GM12878 (cell line): Measurements from ENCODE around the gene KRTAP10-1.

ENCODE experiments used
- CTCF ChIP-seq, 3 experiments: IDR thresholded peaks in 2 of 3; conservative IDR thresholded peaks in 1 of 3; 2 replicates each; pipeline ENCODE4 v1.5.1; 2011; ENCODE audit warnings: low read depth in 3 of 3, low read length in 3 of 3, mild to moderate bottlenecking in 3 of 3, control low read depth in 2 of 3, moderate library complexity in 2 of 3, inconsistent platforms in 1 of 3, mixed read lengths in 1 of 3; ENCODE audit not compliant: control insufficient read depth in 2 of 3, insufficient read depth in 1 of 3; ENCODE audit errors: extremely low read depth in 1 of 3
- IRF3 ChIP-seq: fragments of 450-650 bp; IDR thresholded peaks from 2 replicates; pipeline ENCODE4 v1.6.1; 2014; ENCODE audit warnings: mild to moderate bottlenecking
- MEF2B ChIP-seq: fragments of 450-650 bp; IDR thresholded peaks from 2 replicates; pipeline ENCODE4 v1.6.1; 2018; ENCODE audit warnings: mild to moderate bottlenecking, moderate library complexity; ENCODE audit not compliant: partially characterized antibody, poor library complexity, severe bottlenecking
- POLR2A ChIP-seq: IDR thresholded peaks from 2 replicates; pipeline ENCODE4 v1.6.1; 2011; ENCODE audit warnings: low read depth, mild to moderate bottlenecking, low read length
- POLR2AphosphoS5 ChIP-seq: IDR thresholded peaks from 2 replicates; pipeline ENCODE4 v1.6.1; 2011; ENCODE audit warnings: mild to moderate bottlenecking, low read length, inconsistent platforms
- SMAD5 ChIP-seq: IDR thresholded peaks from 2 replicates; pipeline ENCODE4 v1.6.1; 2016; ENCODE audit warnings: antibody characterized with exemption, low read depth
- SMC3 ChIP-seq: IDR thresholded peaks from 2 replicates; pipeline ENCODE4 v1.6.1; 2011; ENCODE audit warnings: low read length, improper control_type of control experiment, borderline replicate concordance
- TAF1 ChIP-seq: IDR thresholded peaks from 2 replicates; pipeline ENCODE4 v1.6.1; 2011; ENCODE audit warnings: mild to moderate bottlenecking, low read depth, low read length, borderline replicate concordance
- TARDBP ChIP-seq: IDR thresholded peaks from 2 replicates; pipeline ENCODE4 v1.6.1; 2016; ENCODE audit warnings: borderline replicate concordance
- TCF7 ChIP-seq: IDR thresholded peaks from 2 replicates; pipeline ENCODE4 v1.6.1; 2014; ENCODE audit warnings: antibody characterized with exemption, borderline replicate concordance
- ZNF274 ChIP-seq: IDR thresholded peaks from one replicate; pipeline ENCODE4 v1.8.0; 2011; ENCODE audit not compliant: insufficient read length, insufficient read depth
- TF ChIP-seq, protein P1 (sequence below): IDR thresholded peaks from 2 replicates; pipeline ENCODE4 v1.6.1; 2012; ENCODE audit warnings: low read depth, low read length, improper control_type of control experiment

GRCh38 chr21:44576025-44576420 is 36.0 kb upstream of the KRTAP10-1 start:
- TF ChIP-seq ZNF274: no peak
- no peak for TF ChIP-seq IRF3
- no peak for TF ChIP-seq CTCF (IDR thresholded peaks at IDR 0.05 in 2 of 3, conservative IDR thresholded peaks at IDR 0.05 in 1 of 3; ENCODE audit: control insufficient read depth in 2 of 3, extremely low read depth in 1 of 3, insufficient read depth in 1 of 3, low read depth in 3 of 3, low read length in 3 of 3)
- no peak for TF ChIP-seq POLR2A
- TF ChIP-seq SMAD5: no peak
- no peak for TF ChIP-seq POLR2AphosphoS5
- TF ChIP-seq, protein P1, sequence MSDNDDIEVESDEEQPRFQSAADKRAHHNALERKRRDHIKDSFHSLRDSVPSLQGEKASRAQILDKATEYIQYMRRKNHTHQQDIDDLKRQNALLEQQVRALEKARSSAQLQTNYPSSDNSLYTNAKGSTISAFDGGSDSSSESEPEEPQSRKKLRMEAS: no peak
- no peak for TF ChIP-seq TARDBP
- no peak for TF ChIP-seq SMC3
- TF ChIP-seq TAF1: no peak
- no peak for TF ChIP-seq TCF7
- no peak for TF ChIP-seq MEF2B
